H9 (cell line): ENCODE measurements around the gene ITGB6. TPM values are rescaled to one million over a fixed set of nuclear protein-coding genes. Genes with fewer than 3 reads are reported as not detected.

Source experiments
- DNase-seq: peaks from one replicate; pipeline ENCODE4 v3.0.0-alpha.2; 2017
- H2AFZ ChIP-seq: one replicate; pipeline ENCODE4 v1.6.1; 2013; ENCODE audit warnings: mild to moderate bottlenecking, low read length, control low read depth, moderate library complexity
- H2AK5ac ChIP-seq: 2 replicates; pipeline ENCODE4 v1.6.1; 2013; ENCODE audit warnings: low read length, control low read depth, mixed read lengths; ENCODE audit not compliant: insufficient read length
- H2BK120ac ChIP-seq: one replicate; pipeline ENCODE4 v1.6.1; 2013; ENCODE audit warnings: low read depth, mild to moderate bottlenecking, low read length, control low read depth, inconsistent platforms; ENCODE audit not compliant: poor library complexity, severe bottlenecking
- H2BK12ac ChIP-seq: 2 replicates; pipeline ENCODE4 v1.6.1; 2013; ENCODE audit warnings: low read length, control low read depth, mixed read lengths, low read depth; ENCODE audit not compliant: insufficient read length
- H2BK15ac ChIP-seq: 2 replicates; pipeline ENCODE4 v1.6.1; 2013; ENCODE audit warnings: low read depth, low read length, control low read depth
- H2BK20ac ChIP-seq: one replicate; pipeline ENCODE4 v1.6.1; 2013; ENCODE audit warnings: low read depth, mild to moderate bottlenecking, low read length, control low read depth, inconsistent platforms; ENCODE audit not compliant: poor library complexity, severe bottlenecking
- H2BK5ac ChIP-seq: 2 replicates; pipeline ENCODE4 v1.6.1; 2013; ENCODE audit warnings: low read length, control low read depth, mixed read lengths; ENCODE audit not compliant: insufficient read length
- H3K14ac ChIP-seq: 2 replicates; pipeline ENCODE4 v1.6.1; 2013; ENCODE audit warnings: low read length, control low read depth; ENCODE audit not compliant: insufficient read depth
- H3K18ac ChIP-seq: 2 replicates; pipeline ENCODE4 v1.6.1; 2013; ENCODE audit warnings: low read depth, mild to moderate bottlenecking, mixed read lengths, low read length, control low read depth; ENCODE audit not compliant: insufficient read length
- H3K23ac ChIP-seq: 2 replicates; pipeline ENCODE4 v1.6.1; 2013; ENCODE audit warnings: low read length, control low read depth, mixed read lengths, low read depth; ENCODE audit not compliant: insufficient read length
- H3K23me2 ChIP-seq: 2 replicates; pipeline ENCODE4 v1.6.1; 2013; ENCODE audit warnings: low read depth, mild to moderate bottlenecking, mixed read lengths, low read length, control low read depth; ENCODE audit not compliant: insufficient read length, poor library complexity, severe bottlenecking
- H3K27ac ChIP-seq: 2 replicates; pipeline ENCODE4 v1.5.1; 2013; ENCODE audit warnings: low read length, control low read depth, mixed read lengths, low read depth; ENCODE audit not compliant: insufficient read length
- H3K27me3 ChIP-seq: 2 replicates; pipeline ENCODE4 v1.6.1; 2013; ENCODE audit warnings: low read length, control low read depth, inconsistent platforms; ENCODE audit not compliant: insufficient read depth
- H3K4ac ChIP-seq: 2 replicates; pipeline ENCODE4 v1.6.1; 2013; ENCODE audit warnings: low read depth, mild to moderate bottlenecking, control low read depth, inconsistent platforms, low read length, moderate library complexity
- H3K4me1 ChIP-seq: 2 replicates; pipeline ENCODE4 v1.6.1; 2013; ENCODE audit warnings: low read length, control low read depth, inconsistent platforms; ENCODE audit not compliant: insufficient read depth
- H3K4me2 ChIP-seq: 2 replicates; pipeline ENCODE4 v1.6.1; 2013; ENCODE audit warnings: low read length, control low read depth, mixed read lengths; ENCODE audit not compliant: insufficient read length, insufficient read depth
- H3K56ac ChIP-seq: 2 replicates; pipeline ENCODE4 v1.6.1; 2013; ENCODE audit warnings: low read depth, mild to moderate bottlenecking, mixed read lengths, low read length, control low read depth; ENCODE audit not compliant: insufficient read length
- H3K79me1 ChIP-seq: 2 replicates; pipeline ENCODE4 v1.6.1; 2013; ENCODE audit warnings: low read depth, mild to moderate bottlenecking, moderate library complexity, low read length, control low read depth, inconsistent platforms; ENCODE audit not compliant: insufficient read depth, poor library complexity, severe bottlenecking
- H3K79me2 ChIP-seq: 2 replicates; pipeline ENCODE4 v1.6.1; 2013; ENCODE audit warnings: low read length, control low read depth, inconsistent platforms; ENCODE audit not compliant: insufficient read depth
- H3K9ac ChIP-seq: 2 replicates; pipeline ENCODE4 v1.6.1; 2013; ENCODE audit warnings: low read length, control low read depth, mixed read lengths; ENCODE audit not compliant: insufficient read length; ENCODE audit errors: extremely low read depth
- H3K9me3 ChIP-seq: one replicate; pipeline ENCODE4 v1.6.1; 2013; ENCODE audit warnings: low read depth, low read length, inconsistent platforms; ENCODE audit not compliant: control insufficient read depth
- H3T11ph ChIP-seq: one replicate; pipeline ENCODE4 v1.6.1; 2013; ENCODE audit warnings: mild to moderate bottlenecking, low read length, control low read depth, inconsistent platforms
- H4K20me1 ChIP-seq: one replicate; pipeline ENCODE4 v1.6.1; 2013; ENCODE audit not compliant: control insufficient read depth, insufficient read length, insufficient read depth
- H4K5ac ChIP-seq: 2 replicates; pipeline ENCODE4 v1.6.1; 2013; ENCODE audit warnings: low read depth, mild to moderate bottlenecking, mixed read lengths, low read length, control low read depth; ENCODE audit not compliant: insufficient read length
- H4K8ac ChIP-seq: replicated peaks from 2 replicates; pipeline ENCODE4 v1.6.1; 2013; ENCODE audit warnings: low read length, control low read depth, mixed read lengths, low read depth; ENCODE audit not compliant: insufficient read length
- H4K91ac ChIP-seq: 2 replicates; pipeline ENCODE4 v1.6.1; 2013; ENCODE audit warnings: low read depth, mild to moderate bottlenecking, moderate library complexity, mixed read lengths, low read length, control low read depth; ENCODE audit not compliant: insufficient read length
- H3K27ac Mint-ChIP-seq, 3 experiments: 2 replicates in 2 of 3; 3 replicates in 1 of 3; pipeline ENCODE4 v1.8.0; 2020 to 2021; ENCODE audit warnings: mixed read lengths in 3 of 3, mild to moderate bottlenecking in 1 of 3, moderate library complexity in 1 of 3
- H3K27me3 Mint-ChIP-seq: 2 replicates; pipeline ENCODE4 v1.8.0; 2021; ENCODE audit warnings: low read depth, mild to moderate bottlenecking, moderate library complexity, mixed read lengths
- H3K36me3 Mint-ChIP-seq, 3 experiments: 2 replicates in 2 of 3; 3 replicates in 1 of 3; pipeline ENCODE4 v1.8.0; 2020 to 2021; ENCODE audit warnings: low read depth in 3 of 3, mixed read lengths in 3 of 3; ENCODE audit not compliant: insufficient read depth in 1 of 3
- H3K4me1 Mint-ChIP-seq, 2 experiments: 2 replicates each; pipeline ENCODE4 v1.8.0; 2020; ENCODE audit warnings: mixed read lengths in 2 of 2
- H3K4me3 Mint-ChIP-seq, 2 experiments: 2 replicates in 1 of 2; 3 replicates in 1 of 2; pipeline ENCODE4 v1.8.0; 2020 to 2021; ENCODE audit warnings: mild to moderate bottlenecking in 2 of 2, mixed read lengths in 2 of 2, moderate library complexity in 1 of 2
- H3K9me3 Mint-ChIP-seq, 2 experiments: 2 replicates in 1 of 2; 3 replicates in 1 of 2; pipeline ENCODE4 v1.8.0; 2020; ENCODE audit warnings: mild to moderate bottlenecking in 2 of 2, mixed read lengths in 2 of 2, moderate library complexity in 1 of 2
- CTCF ChIP-seq: fragments of 200-600 bp; sonication (generic); conservative IDR thresholded peaks from 3 replicates; pipeline ENCODE4 v1.8.0; 2021; ENCODE audit warnings: antibody characterized with exemption, mild to moderate bottlenecking
- WGBS: extraction: QIAGEN DNeasy Blood & Tissue Kit; methylation state at CpG from one replicate; pipeline ENCODE4 v1.1.7; 2013; ENCODE audit warnings: missing lambda C conversion rate, low lambda C conversion rate, mixed read lengths; ENCODE audit not compliant: insufficient read length; ENCODE audit errors: extremely low coverage; 5-methylcytosine and 5-hydroxymethylcytosine counted together
- total RNA-seq: library from RNA; stranded (reverse); gene quantifications from 2 replicates; pipeline ENCODE4 v1.2.1, GENCODE V29; 2021

ITGB6 gene
- total RNA-seq, 1 experiment from 2014 or later, result not detected

- no peaks in the 10 kb centered on the region for H3K4me1 ChIP-seq
- no peak overlapping the region for H2BK20ac ChIP-seq
- no peak overlapping the region for H2BK5ac ChIP-seq
- 0 out of 2 replicates have a peak, but pooled peaks cover 3% of the 10 kb centered on the region for H3K27me3 Mint-ChIP-seq
- H2BK12ac ChIP-seq, result no peak overlapping the region
- H3K27ac Mint-ChIP-seq, result no peak overlapping the region
- H3K18ac ChIP-seq, result no peak overlapping the region
- H3K9me3 ChIP-seq, result no peaks in the 10 kb centered on the region
- no peak overlapping the region for H3K27ac ChIP-seq
- H2BK120ac ChIP-seq, result no peak overlapping the region
- no peak overlapping the region for H2BK15ac ChIP-seq
- H3K14ac ChIP-seq, result no peak overlapping the region
- H3K79me2 ChIP-seq, result no peaks in the 10 kb centered on the region
- H3K4me3 Mint-ChIP-seq, result no peak overlapping the region
- no peak for DNase-seq
- H4K5ac ChIP-seq, result no peak overlapping the region
- TF ChIP-seq CTCF, result no peak
- H3K23me2 ChIP-seq, result no peaks in the 10 kb centered on the region
- no peak overlapping the region for H3K56ac ChIP-seq
- H4K20me1 ChIP-seq, result no peaks in the 10 kb centered on the region
- no peaks in the 10 kb centered on the region for H3K79me1 ChIP-seq
- peaks cover 0 to 11% of the 10 kb centered on the region in 2 experiments; a peak in 2 of 5 replicates for H3K9me3 Mint-ChIP-seq
- peaks cover 0 to 12% (median 0%) of the 10 kb centered on the region in 3 experiments; a peak in 4 of 7 replicates for H3K36me3 Mint-ChIP-seq
- no peak overlapping the region for H4K91ac ChIP-seq
- no peak overlapping the region for H3T11ph ChIP-seq
- no peak overlapping the region for H2AFZ ChIP-seq
- peaks cover 4 to 10% of the 10 kb centered on the region in 2 experiments; a peak in 3 of 4 replicates for H3K4me1 Mint-ChIP-seq
- H3K4ac ChIP-seq, result no peak overlapping the region
- H2AK5ac ChIP-seq, result no peak overlapping the region
- H3K4me2 ChIP-seq, result no peak overlapping the region
- H3K9ac ChIP-seq, result no peak overlapping the region
- H3K27me3 ChIP-seq, result no peaks in the 10 kb centered on the region
- no peak overlapping the region for H3K23ac ChIP-seq
- WGBS, result no CpG with 5 or more reads among the region's 4 CpGs
- H4K8ac ChIP-seq, result no peak overlapping the region
Measured at GRCh38 chr2:160206436-160206835, 6.4 kb upstream of the ITGB6 start.
